HCT116 (cell line): ENCODE results near the gene PRKCD. TPM values are rescaled to one million over a fixed set of nuclear protein-coding genes. Genes with fewer than 3 reads are reported as not detected.

Experiments used
- ATAC-seq: fragments of 200-7000 bp; cut with Tn5 transposase; 2 replicates; pipeline ENCODE4 v1.9.1; 2020; ENCODE audit warnings: mild to moderate bottlenecking, moderate library complexity
- BruUV-seq: library from RNA; stranded (reverse); fragments of 400-500 nt; replicated peaks from 2 replicates; lab custom pipeline; 2021; lab: Mats Ljungman, UMichigan
- CTCF ChIA-PET: fragments of 300-600 bp; sonication (Branson Sonifier 250); formaldehyde crosslinking; loops from one replicate; lab custom pipeline; 2021; ENCODE audit warnings: antibody characterized with exemption; lab: Charles Lee
- POLR2A ChIA-PET: fragments of 300-600, 350-600 bp; sonication (Branson Sonifier 250); formaldehyde crosslinking; loops from one replicate; lab custom pipeline; 2021; ENCODE audit warnings: antibody characterized with exemption; lab: Charles Lee
- RAD21 ChIA-PET, 2 experiments: fragments of 300-600 bp; sonication (Branson Sonifier 250); formaldehyde crosslinking; loops; one replicate each; lab custom pipeline; 2023; ENCODE audit warnings: low total read pairs in 2 of 2; ENCODE audit not compliant: uncharacterized antibody in 2 of 2, unreplicated experiment in 2 of 2, low non-redundant PET in 1 of 2; lab: Charles Lee
- DNase-seq: peaks from one replicate; pipeline ENCODE4 v3.0.0-alpha.2; 2010; ENCODE audit warnings: low read depth, low spot score
- H2AFZ ChIP-seq: fragments of 200-600 bp; shearing (Covaris generic), sonication (generic); 2 replicates; pipeline ENCODE4 v1.6.1; 2017; ENCODE audit warnings: low read depth, mixed run types, mixed read lengths, antibody characterized with exemption, low read length; ENCODE audit not compliant: poor library complexity, severe bottlenecking
- H3K27ac ChIP-seq: 2 replicates; pipeline ENCODE4 v1.5.1; 2012; ENCODE audit warnings: low read depth, low read length
- H3K27me3 ChIP-seq: fragments of 200-600 bp; sonication (generic); 2 replicates; pipeline ENCODE4 v1.6.1; 2016; ENCODE audit warnings: mixed run types, low read length, mixed read lengths; ENCODE audit not compliant: insufficient read depth
- H3K36me3 ChIP-seq, 2 experiments: fragments of 200-500 bp in 1 of 2; fragments of 200-600 bp in 1 of 2; sonication (Bioruptor generic) in 1 of 2; sonication (generic) in 1 of 2; 2 replicates each; pipeline versions ENCODE4 v1.5.1 to v1.6.1; 2014 to 2016; ENCODE audit warnings: low read length in 2 of 2, inconsistent platforms in 1 of 2, mixed read lengths in 1 of 2, mixed run types in 1 of 2; ENCODE audit not compliant: insufficient read depth in 2 of 2, control insufficient read depth in 1 of 2
- H3K4me1 ChIP-seq, 2 experiments: fragments of 200-600 bp in 1 of 2; sonication (generic) in 1 of 2; 2 replicates each; pipeline versions ENCODE4 v1.5.1 to v1.6.1; 2012 to 2017; ENCODE audit warnings: low read length in 2 of 2, inconsistent platforms in 1 of 2, mild to moderate bottlenecking in 1 of 2, mixed read lengths in 1 of 2, mixed run types in 1 of 2, moderate library complexity in 1 of 2; ENCODE audit not compliant: insufficient read depth in 2 of 2, control insufficient read depth in 1 of 2
- H3K4me2 ChIP-seq: fragments of 200-600 bp; sonication (generic); 2 replicates; pipeline ENCODE4 v1.6.1; 2017; ENCODE audit warnings: mixed run types, low read length, mixed read lengths
- H3K4me3 ChIP-seq, 2 experiments: fragments of 200-600 bp in 1 of 2; sonication (generic) in 1 of 2; replicated peaks in 1 of 2; 2 replicates each; pipeline ENCODE4 v1.5.1; 2011 to 2016; ENCODE audit warnings: low read length in 2 of 2, control low read depth in 1 of 2, low read depth in 1 of 2, mild to moderate bottlenecking in 1 of 2, mixed read lengths in 1 of 2, mixed run types in 1 of 2
- H3K79me2 ChIP-seq: fragments of 200-600 bp; sonication (generic); 2 replicates; pipeline ENCODE4 v1.6.1; 2017; ENCODE audit warnings: mild to moderate bottlenecking, mixed run types, low read length, moderate library complexity, mixed read lengths; ENCODE audit not compliant: insufficient read depth
- H3K9ac ChIP-seq: fragments of 200-600 bp; sonication (generic); 2 replicates; pipeline ENCODE4 v1.6.1; 2016; ENCODE audit warnings: low read length, mixed read lengths
- H3K9me2 ChIP-seq: fragments of 200-600 bp; sonication (generic), shearing (Covaris generic); 2 replicates; pipeline ENCODE4 v1.6.1; 2017; ENCODE audit warnings: mixed run types, mild to moderate bottlenecking, moderate library complexity; ENCODE audit not compliant: insufficient read depth
- H3K9me3 ChIP-seq, 2 experiments: fragments of 200-500 bp in 1 of 2; fragments of 200-600 bp in 1 of 2; sonication (Bioruptor generic) in 1 of 2; sonication (generic) in 1 of 2; 2 replicates each; pipeline ENCODE4 v1.6.1; 2014 to 2017; ENCODE audit warnings: low read length in 2 of 2, mixed read lengths in 2 of 2, inconsistent platforms in 1 of 2, low read depth in 1 of 2, mild to moderate bottlenecking in 1 of 2, mixed run types in 1 of 2, moderate library complexity in 1 of 2; ENCODE audit not compliant: control insufficient read depth in 1 of 2, insufficient read depth in 1 of 2
- H4K20me1 ChIP-seq: fragments of 200-600 bp; sonication (generic), shearing (Covaris generic); 2 replicates; pipeline ENCODE4 v1.6.1; 2017; ENCODE audit warnings: mixed run types, mild to moderate bottlenecking, moderate library complexity; ENCODE audit not compliant: insufficient read depth
- CBX3 ChIP-seq: IDR thresholded peaks from 2 replicates; pipeline ENCODE4 v1.6.1; 2012; ENCODE audit warnings: low read depth
- CEBPB ChIP-seq: IDR thresholded peaks from 2 replicates; pipeline ENCODE4 v1.6.1; 2012; ENCODE audit warnings: low read depth
- EGR1 ChIP-seq: IDR thresholded peaks from 2 replicates; pipeline ENCODE4 v1.6.1; 2012; ENCODE audit warnings: low read depth
- ELF1 ChIP-seq: IDR thresholded peaks from 2 replicates; pipeline ENCODE4 v1.6.1; 2012; ENCODE audit warnings: low read depth, borderline replicate concordance
- EZH2 ChIP-seq: fragments of 200-600 bp; sonication (generic); IDR thresholded peaks from 2 replicates; pipeline ENCODE4 v1.6.1; 2017; ENCODE audit warnings: antibody characterized with exemption, mixed run types
- EZH2phosphoT487 ChIP-seq: fragments of 200-600 bp; IDR thresholded peaks from 2 replicates; pipeline ENCODE4 v1.6.1; 2018; ENCODE audit warnings: antibody characterized with exemption, borderline replicate concordance
- JUND ChIP-seq: IDR thresholded peaks from 2 replicates; pipeline ENCODE4 v1.6.1; 2012
- POLR2A ChIP-seq: IDR thresholded peaks from 2 replicates; pipeline ENCODE4 v1.7.0; 2011; ENCODE audit warnings: borderline replicate concordance; ENCODE audit not compliant: insufficient read depth, insufficient read length; ENCODE audit errors: extremely low read depth
- POLR2AphosphoS5 ChIP-seq: IDR thresholded peaks from 2 replicates; pipeline ENCODE4 v1.6.1; 2011; ENCODE audit warnings: mild to moderate bottlenecking, low read depth, low read length, moderate library complexity
- RAD21 ChIP-seq: IDR thresholded peaks from 2 replicates; pipeline ENCODE4 v1.6.1; 2012; ENCODE audit warnings: low read depth, mild to moderate bottlenecking
- SRF ChIP-seq: IDR thresholded peaks from 2 replicates; pipeline ENCODE4 v1.6.1; 2012; ENCODE audit warnings: low read depth
- TCF7L2 ChIP-seq: IDR thresholded peaks from 2 replicates; pipeline ENCODE4 v1.7.0; 2011; ENCODE audit warnings: borderline replicate concordance, inconsistent platforms; ENCODE audit not compliant: insufficient read depth, insufficient read length; ENCODE audit errors: extremely low read depth
- YY1 ChIP-seq: IDR thresholded peaks from 2 replicates; pipeline ENCODE4 v1.6.1; 2011; ENCODE audit warnings: low read length, low read depth, moderate library complexity, mild to moderate bottlenecking; ENCODE audit not compliant: insufficient replicate concordance; ENCODE audit errors: extremely low read depth
- ZFX ChIP-seq: fragments of 450-650 bp; IDR thresholded peaks from 2 replicates; pipeline ENCODE4 v1.6.1; 2017
- ZNF274 ChIP-seq: fragments of 200-500 bp; sonication (Bioruptor generic); IDR thresholded peaks from 2 replicates; pipeline ENCODE4 v1.6.1; 2014; ENCODE audit warnings: mild to moderate bottlenecking, low read depth, low read length, inconsistent platforms
- intact Hi-C: fragments of 100-400 bp; cut with micrococcal nuclease; formaldehyde crosslinking; loops from 2 replicates; pipeline ENCODE4 v1.10.0; 2022
- total RNA-seq: library from RNA; stranded (reverse); gene quantifications from one replicate; pipeline ENCODE4 v1.2.1, GENCODE V29; 2021; ENCODE audit not compliant: unreplicated experiment
- TF ChIP-seq, protein P1 (sequence below): IDR thresholded peaks from 2 replicates; pipeline ENCODE4 v1.6.1; 2012; ENCODE audit warnings: low read depth
- TF ChIP-seq, protein P2 (sequence below), 3 experiments: fragments of 200-600 bp in 1 of 3; sonication (generic) in 1 of 3; IDR thresholded peaks in 2 of 3; conservative IDR thresholded peaks in 1 of 3; 2 replicates each; pipeline ENCODE4 v1.5.1; 2012 to 2017; ENCODE audit warnings: low read depth in 2 of 3, low read length in 2 of 3, antibody characterized with exemption in 1 of 3, borderline replicate concordance in 1 of 3, control low read depth in 1 of 3, mild to moderate bottlenecking in 1 of 3, mixed read lengths in 1 of 3, mixed run types in 1 of 3, moderate library complexity in 1 of 3; ENCODE audit not compliant: insufficient read depth in 1 of 3
- TF ChIP-seq, protein P3 (sequence below): IDR thresholded peaks from 2 replicates; pipeline ENCODE4 v1.6.1; 2012
- TF ChIP-seq, protein P4 (sequence below): IDR thresholded peaks from 2 replicates; pipeline ENCODE4 v1.6.1; 2011; ENCODE audit warnings: mild to moderate bottlenecking, low read length, moderate library complexity; ENCODE audit not compliant: insufficient replicate concordance; ENCODE audit errors: extremely low read depth
- TF ChIP-seq, protein P5 (sequence below): IDR thresholded peaks from 2 replicates; pipeline ENCODE4 v1.6.1; 2012

PRKCD gene
- total RNA-seq, 1 experiment from 2014 or later = 34.4 TPM

DNA sequence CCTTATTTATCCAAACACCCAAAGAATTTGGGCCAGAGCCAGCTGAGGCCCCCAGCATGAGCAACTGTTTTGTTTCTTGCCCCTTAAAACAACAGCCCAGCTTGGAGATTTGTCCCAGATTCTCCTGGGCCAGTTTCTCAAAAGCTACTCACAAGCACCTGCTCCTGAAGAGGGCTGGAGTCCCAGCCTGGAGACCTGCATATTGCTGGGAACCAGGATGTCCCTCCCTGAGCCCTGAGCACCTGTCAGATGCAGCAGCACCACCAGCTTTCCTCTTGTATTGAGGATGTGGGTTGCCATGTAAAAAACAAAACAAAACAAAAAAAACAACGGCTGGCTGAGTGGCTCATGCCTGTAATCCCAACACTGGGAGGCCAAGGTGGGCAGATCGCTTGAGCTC, 23.8 kb upstream of the PRKCD start:
- intact Hi-C loops = no loop called here
- TF ChIP-seq SRF (no peak), CEBPB (no peak), YY1 (no peak), POLR2AphosphoS5 (no peak), JUND (no peak), CBX3 (no peak), ZNF274 (no peak), RAD21 (no peak), ELF1 (no peak), POLR2A (no peak), EGR1 (no peak), EZH2 (no peak), EZH2phosphoT487 (no peak), ZFX (no peak), TCF7L2 (no peak)
- TF ChIP-seq, protein P1, sequence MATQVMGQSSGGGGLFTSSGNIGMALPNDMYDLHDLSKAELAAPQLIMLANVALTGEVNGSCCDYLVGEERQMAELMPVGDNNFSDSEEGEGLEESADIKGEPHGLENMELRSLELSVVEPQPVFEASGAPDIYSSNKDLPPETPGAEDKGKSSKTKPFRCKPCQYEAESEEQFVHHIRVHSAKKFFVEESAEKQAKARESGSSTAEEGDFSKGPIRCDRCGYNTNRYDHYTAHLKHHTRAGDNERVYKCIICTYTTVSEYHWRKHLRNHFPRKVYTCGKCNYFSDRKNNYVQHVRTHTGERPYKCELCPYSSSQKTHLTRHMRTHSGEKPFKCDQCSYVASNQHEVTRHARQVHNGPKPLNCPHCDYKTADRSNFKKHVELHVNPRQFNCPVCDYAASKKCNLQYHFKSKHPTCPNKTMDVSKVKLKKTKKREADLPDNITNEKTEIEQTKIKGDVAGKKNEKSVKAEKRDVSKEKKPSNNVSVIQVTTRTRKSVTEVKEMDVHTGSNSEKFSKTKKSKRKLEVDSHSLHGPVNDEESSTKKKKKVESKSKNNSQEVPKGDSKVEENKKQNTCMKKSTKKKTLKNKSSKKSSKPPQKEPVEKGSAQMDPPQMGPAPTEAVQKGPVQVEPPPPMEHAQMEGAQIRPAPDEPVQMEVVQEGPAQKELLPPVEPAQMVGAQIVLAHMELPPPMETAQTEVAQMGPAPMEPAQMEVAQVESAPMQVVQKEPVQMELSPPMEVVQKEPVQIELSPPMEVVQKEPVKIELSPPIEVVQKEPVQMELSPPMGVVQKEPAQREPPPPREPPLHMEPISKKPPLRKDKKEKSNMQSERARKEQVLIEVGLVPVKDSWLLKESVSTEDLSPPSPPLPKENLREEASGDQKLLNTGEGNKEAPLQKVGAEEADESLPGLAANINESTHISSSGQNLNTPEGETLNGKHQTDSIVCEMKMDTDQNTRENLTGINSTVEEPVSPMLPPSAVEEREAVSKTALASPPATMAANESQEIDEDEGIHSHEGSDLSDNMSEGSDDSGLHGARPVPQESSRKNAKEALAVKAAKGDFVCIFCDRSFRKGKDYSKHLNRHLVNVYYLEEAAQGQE = no peak
- TF ChIP-seq, protein P2, sequence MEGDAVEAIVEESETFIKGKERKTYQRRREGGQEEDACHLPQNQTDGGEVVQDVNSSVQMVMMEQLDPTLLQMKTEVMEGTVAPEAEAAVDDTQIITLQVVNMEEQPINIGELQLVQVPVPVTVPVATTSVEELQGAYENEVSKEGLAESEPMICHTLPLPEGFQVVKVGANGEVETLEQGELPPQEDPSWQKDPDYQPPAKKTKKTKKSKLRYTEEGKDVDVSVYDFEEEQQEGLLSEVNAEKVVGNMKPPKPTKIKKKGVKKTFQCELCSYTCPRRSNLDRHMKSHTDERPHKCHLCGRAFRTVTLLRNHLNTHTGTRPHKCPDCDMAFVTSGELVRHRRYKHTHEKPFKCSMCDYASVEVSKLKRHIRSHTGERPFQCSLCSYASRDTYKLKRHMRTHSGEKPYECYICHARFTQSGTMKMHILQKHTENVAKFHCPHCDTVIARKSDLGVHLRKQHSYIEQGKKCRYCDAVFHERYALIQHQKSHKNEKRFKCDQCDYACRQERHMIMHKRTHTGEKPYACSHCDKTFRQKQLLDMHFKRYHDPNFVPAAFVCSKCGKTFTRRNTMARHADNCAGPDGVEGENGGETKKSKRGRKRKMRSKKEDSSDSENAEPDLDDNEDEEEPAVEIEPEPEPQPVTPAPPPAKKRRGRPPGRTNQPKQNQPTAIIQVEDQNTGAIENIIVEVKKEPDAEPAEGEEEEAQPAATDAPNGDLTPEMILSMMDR (IDR thresholded peaks at IDR 0.05 in 2 of 3, conservative IDR thresholded peaks at IDR 0.05 in 1 of 3; ENCODE audit: borderline replicate concordance in 1 of 3, insufficient read depth in 1 of 3, low read depth in 2 of 3, low read length in 2 of 3) = no peak
- TF ChIP-seq, protein P3, sequence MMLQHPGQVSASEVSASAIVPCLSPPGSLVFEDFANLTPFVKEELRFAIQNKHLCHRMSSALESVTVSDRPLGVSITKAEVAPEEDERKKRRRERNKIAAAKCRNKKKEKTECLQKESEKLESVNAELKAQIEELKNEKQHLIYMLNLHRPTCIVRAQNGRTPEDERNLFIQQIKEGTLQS = no peak
- TF ChIP-seq, protein P4, sequence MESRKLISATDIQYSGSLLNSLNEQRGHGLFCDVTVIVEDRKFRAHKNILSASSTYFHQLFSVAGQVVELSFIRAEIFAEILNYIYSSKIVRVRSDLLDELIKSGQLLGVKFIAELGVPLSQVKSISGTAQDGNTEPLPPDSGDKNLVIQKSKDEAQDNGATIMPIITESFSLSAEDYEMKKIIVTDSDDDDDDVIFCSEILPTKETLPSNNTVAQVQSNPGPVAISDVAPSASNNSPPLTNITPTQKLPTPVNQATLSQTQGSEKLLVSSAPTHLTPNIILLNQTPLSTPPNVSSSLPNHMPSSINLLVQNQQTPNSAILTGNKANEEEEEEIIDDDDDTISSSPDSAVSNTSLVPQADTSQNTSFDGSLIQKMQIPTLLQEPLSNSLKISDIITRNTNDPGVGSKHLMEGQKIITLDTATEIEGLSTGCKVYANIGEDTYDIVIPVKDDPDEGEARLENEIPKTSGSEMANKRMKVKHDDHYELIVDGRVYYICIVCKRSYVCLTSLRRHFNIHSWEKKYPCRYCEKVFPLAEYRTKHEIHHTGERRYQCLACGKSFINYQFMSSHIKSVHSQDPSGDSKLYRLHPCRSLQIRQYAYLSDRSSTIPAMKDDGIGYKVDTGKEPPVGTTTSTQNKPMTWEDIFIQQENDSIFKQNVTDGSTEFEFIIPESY = no peak
- TF ChIP-seq, protein P5, sequence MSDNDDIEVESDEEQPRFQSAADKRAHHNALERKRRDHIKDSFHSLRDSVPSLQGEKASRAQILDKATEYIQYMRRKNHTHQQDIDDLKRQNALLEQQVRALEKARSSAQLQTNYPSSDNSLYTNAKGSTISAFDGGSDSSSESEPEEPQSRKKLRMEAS = no peak
- no peak for ATAC-seq
- Histone ChIP-seq H3K79me2 (no peaks in the 10 kb centered on the region), H3K36me3 (no peaks in the 10 kb centered on the region), H3K27ac (no peak overlapping the region), H2AFZ (no peak overlapping the region), H3K27me3 (no peaks in the 10 kb centered on the region), H3K4me1 (peaks cover 9 to 22% of the 10 kb centered on the region in 2 experiments), H3K4me3 (no peak overlapping the region), H3K9me2 (no peaks in the 10 kb centered on the region), H3K9me3 (no peaks in the 10 kb centered on the region), H3K4me2 (no peak overlapping the region), H3K9ac (no peak overlapping the region), H4K20me1 (no peaks in the 10 kb centered on the region)
- BruUV-seq = no TSS peak
- ChIA-PET CTCF (interaction anchor here (1.2 kb wide), 1 partner anchor 58 kb away, joined by 5 read pairs; no protein-coding TSS in a partner anchor), RAD21 (no interaction called here), POLR2A (no interaction called here)
- DNase-seq = no peak
